Activated T-cell treated with anti-CD3 and anti-CD28 coated beads, Interleukin-2, amount 50 U/mL, for 48 hours (primary cell): ENCODE data around the gene POU2F1.
"Not testable (repeated sequence)": the region's sequence is repeated elsewhere in the genome, so short reads cannot be mapped to it uniquely, and the experiment has no call there.

Source experiments
- DNase-seq, 2 experiments: peaks; one replicate each; pipeline ENCODE4 v3.0.0-alpha.2; 2020

Gene POU2F1

GRCh38 chr1:167319206-167319605 lies 98.5 kb downstream of the POU2F1 start:
- not testable (repeated sequence) for DNase-seq

DNA sequence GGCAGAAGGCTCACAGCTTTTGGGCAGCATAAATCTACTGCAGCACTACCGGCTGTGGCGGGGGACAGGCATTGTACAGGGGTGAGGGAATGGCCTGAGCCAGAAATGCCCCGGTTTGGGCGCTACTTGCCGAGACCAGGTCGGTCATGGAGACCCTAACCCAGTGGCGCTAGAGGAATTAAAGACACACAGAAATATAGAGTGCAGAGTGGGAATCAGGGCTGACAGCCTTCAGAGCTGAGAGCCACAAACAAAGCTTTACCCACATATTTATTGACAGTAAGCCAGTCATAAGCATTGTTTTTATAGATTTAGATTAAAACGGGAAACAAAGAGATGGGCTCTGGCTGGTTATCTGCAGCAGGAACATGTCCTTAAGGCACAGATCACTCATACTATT lies 101.8 kb downstream of the POU2F1 start:
- DNase-seq: no peak

- DNase-seq: no peak
Observed at GRCh38 chr1:167325151-167325550, 104.5 kb downstream of the POU2F1 start.

DNA sequence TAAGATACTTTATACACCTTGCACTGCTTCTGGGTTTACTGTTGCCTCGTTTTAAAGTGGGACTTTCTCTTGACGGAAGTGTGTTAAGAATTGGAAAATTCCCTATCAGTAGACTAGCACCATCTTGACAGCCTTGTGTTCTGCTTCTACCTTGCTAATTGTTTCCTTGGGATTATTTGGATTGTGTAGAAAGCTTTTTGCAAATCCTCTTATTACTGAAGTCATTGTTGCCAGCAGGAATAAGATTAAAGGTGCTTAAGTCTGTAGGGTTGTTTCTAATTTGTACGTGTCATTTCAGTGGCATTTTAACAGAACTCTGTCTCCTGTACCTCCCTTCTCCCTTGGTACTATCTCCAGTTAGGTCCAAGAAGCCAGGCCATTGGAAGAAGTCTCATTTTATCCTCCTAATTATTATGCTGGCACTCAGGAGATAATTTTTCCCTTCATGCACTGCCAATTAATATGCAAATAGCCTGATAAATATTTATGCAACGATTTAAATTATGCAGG lies 107.7 kb downstream of the POU2F1 start:
- no peak for DNase-seq

DNA sequence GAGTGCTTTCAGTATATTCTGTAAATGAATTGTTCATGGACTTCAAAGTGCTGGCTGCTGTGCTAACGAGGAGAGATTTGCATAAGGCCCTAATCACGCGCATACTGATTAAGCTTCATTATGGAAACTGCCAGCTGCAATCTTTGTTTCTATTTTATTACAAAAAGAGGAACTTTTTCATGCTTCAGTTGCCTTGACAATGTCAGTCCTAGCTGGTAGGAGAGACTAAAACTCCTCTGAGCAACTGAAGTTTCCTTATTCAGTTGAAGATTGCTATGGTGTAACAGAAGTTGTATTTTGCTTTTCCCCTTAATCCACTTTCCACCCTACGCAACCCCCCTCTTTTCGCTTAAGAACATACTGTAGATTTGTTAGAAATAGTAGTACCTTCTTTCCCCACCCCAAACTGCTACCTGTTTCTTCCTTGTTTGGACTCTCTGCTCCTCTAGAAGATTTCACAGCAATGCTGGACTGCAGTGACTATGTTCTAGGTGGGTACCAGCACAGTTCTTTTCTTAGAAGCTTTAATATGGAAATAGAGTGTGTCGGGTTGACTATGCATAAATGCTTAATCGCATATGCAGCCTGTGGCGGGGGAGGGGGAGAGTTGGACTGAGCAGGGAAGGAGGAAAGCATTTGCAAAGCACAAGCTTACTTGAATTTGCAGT lies 108.3 kb downstream of the POU2F1 start:
- DNase-seq: no peak

GRCh38 chr1:167330601-167331293 lies 110.1 kb downstream of the POU2F1 start:
- no peak for DNase-seq

- DNase-seq: no peak
Observed at GRCh38 chr1:167331650-167332049, 111.0 kb downstream of the POU2F1 start.

DNA sequence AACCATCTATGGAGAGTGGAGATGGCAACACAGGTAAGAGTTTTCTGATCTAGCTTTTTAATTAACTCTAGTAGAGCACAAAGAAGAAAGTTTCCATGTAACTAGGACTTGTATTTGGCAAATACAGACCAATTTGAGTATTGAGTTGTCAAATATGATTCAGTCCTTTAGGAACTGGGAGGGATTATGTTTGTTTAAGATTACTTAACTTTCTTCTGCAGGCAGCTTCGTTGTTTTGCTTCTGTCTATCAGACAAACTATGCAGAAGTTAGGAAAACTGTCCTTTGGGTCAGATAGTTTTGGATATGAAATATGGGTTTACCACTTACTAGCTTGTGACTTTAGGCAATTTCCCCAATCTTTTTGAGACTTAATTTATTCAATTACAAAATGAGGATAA lies 111.8 kb downstream of the POU2F1 start:
- no peak for DNase-seq

- DNase-seq: no peak
Observed at GRCh38 chr1:167333124-167333523, 112.4 kb downstream of the POU2F1 start.

- DNase-seq: no peak
Observed at GRCh38 chr1:167333703-167334102, 113.0 kb downstream of the POU2F1 start.

GRCh38 chr1:167339405-167339804 lies 118.7 kb downstream of the POU2F1 start:
- DNase-seq: no peak

DNA sequence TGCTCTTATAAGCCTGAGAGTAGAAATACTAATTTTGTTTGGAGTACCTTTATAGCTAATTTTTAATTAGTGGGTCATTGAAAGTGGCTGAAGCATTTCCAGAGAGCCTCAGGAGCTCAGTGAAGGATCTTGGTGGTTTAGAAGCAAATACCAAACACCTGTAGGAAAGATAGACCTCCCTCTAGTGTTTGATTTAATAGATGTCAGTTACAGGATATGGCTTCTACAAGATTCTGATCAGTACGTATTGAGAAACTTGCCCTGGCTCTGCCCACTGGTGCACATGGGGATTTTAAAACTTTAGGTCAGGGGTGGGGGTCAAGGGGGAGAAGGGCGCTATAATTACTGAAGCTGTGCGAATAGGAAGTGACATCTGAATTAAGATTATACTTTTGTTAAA lies 122.2 kb downstream of the POU2F1 start:
- DNase-seq: no peak

- no peak for DNase-seq
Observed at GRCh38 chr1:167344112-167344511, 123.4 kb downstream of the POU2F1 start.

- DNase-seq: no peak
Observed at GRCh38 chr1:167344615-167345385, 124.1 kb downstream of the POU2F1 start.

- no peak for DNase-seq
Observed at GRCh38 chr1:167345386-167345733, 124.7 kb downstream of the POU2F1 start.

DNA sequence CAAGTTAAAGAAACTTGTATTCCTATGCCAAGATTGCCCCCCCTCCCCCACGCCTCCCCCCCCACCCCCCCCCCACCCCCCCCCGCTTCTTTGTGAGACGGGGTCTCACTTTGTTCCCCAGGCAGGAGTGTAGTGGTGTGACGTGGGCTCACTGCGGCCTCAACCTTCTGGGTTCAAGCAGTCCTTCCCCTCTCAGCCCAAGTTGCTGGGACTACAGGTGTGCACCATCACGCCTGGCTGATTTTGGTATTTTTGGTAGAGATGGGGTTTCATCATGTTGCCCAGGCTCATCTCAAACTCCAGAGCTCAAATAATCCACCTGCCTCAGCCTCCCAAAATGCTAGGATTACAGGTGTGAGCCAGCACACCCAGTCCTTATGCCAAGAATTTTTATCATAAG lies 136.6 kb downstream of the POU2F1 start:
- no peak for DNase-seq

- DNase-seq: no peak
Observed at GRCh38 chr1:167359295-167359694, 138.6 kb downstream of the POU2F1 start.

DNA sequence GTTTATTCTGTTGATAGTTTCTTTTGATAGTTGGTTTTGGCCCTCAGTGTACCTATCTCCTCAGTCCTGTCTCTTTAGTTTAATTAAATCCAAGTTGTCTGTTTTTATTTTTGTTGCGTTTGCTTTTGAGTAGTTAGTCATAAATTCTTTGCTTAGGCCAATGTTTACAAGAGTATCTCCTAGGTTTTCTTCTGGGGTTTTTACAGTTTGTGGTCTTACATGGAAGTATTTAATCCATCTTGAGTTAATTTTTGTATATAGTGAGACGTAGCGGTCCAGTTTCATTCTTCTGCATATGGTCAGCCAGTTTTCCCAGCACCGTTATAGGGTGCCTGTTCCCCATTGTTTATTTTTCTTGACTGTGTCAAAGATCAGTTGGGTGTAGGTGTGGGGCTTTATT lies 139.4 kb downstream of the POU2F1 start:
- no peak for DNase-seq

DNA sequence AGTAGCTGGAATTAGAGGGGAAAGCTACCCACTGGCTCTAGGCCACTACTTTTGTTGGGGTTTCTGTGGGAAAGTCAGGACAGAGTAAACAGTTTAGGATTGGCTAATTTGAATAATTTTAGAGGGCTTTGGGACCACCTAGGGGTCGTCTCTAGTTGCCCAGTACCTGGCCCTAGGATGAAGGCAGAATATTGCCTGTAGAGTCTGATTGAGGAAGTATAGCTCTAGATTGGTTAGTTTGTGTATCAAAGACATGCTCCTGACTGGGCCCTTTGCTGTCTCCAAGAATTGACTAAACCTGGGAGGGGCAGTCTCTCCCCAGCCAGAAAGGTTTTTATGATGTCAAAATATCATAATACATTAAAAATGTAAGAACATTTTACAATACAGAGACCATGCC lies 142.0 kb downstream of the POU2F1 start:
- DNase-seq: no peak

GRCh38 chr1:167364826-167365225 lies 144.1 kb downstream of the POU2F1 start:
- DNase-seq: no peak

- DNase-seq: no peak
Observed at GRCh38 chr1:167365360-167365759, 144.7 kb downstream of the POU2F1 start.

DNA sequence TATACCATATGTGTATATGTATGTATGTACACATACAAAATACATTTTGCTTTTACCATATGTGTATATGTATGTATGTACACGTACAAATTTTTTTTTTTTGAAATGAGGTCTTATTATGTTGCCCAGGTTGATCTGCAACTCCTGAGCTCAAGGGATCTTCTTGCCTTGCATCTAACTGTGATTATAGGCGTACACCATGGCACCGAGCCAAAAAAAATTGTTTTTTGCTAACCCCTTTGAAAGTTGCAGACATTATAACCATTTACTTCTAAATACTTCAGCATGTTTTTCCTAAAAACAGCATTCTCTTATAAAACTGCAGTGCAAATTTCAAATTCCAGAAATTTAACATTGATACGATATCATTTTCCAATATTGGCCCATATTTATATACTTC lies 147.0 kb downstream of the POU2F1 start:
- no peak for DNase-seq

GRCh38 chr1:167369175-167369574 lies 148.5 kb downstream of the POU2F1 start:
- no peak for DNase-seq

DNA sequence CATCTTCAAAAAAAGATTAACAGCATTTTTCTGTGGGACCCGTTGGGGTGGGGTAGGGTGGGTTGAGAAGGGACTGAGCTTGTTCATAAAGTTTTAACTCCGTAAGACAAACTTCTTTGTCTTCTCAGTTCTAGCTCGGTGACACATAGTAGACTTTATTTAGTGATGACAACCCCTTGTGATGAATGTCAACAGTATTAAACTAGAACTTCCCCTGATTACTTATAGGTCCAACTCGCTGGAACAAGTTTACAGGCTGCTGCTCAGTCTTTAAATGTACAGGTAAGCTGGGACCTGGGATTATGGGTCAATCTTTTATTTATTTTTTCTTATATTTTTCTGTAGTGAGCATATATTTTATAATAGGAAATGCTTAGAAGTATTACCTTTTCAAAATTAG lies 149.2 kb downstream of the POU2F1 start:
- no peak for DNase-seq
